ENCODE data around the gene PTGES3.
"Not testable (repeated sequence)": the region's sequence is repeated elsewhere in the genome, so short reads cannot be mapped to it uniquely, and the experiment has no call there.

Gene PTGES3

DNA sequence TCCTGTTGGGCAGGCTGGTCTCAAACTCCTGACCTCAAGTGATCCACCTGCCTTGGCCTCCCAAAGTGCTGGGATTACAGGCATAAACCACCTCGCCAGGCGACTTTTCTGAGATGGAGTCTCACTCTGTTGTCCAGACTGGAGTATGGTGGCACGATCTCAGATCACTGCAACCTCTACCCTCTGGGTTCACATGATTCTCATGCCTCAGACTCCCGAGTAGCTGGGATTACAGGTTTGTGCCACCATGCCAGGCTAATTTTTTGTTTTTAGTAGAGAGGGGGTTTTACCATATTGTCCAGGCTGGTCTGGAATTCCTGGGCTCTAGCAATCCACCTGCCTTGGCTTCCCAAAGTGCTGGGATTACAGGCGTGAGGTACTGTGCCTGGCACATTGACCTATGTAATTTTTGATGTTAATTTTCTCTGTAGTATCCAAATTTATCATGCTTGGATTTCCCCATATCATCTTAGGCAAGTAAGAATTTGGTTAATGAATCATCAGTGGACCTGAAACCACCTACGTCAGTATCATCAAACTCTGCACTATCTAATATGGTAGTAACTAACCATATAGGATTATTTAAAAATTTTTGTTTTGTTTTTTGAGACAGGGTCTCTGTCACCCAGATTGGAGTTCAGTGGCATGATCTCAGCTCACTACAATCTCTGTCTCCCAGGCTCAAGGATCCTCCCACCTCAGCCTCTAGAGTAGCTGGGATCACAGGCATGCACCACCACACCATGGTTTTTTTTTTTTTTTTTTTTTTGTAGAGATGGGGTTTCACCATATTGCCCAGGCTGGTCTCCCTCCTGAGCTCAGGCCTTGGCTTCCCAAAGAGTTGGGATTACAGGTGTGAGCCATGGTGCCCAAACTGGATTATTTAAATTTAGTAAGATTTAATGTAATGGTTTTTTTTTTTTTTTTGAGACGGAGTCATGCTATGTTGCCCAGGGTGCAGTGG lies 30.4 kb downstream of the PTGES3 start:
- no peak for DNase-seq

DNA sequence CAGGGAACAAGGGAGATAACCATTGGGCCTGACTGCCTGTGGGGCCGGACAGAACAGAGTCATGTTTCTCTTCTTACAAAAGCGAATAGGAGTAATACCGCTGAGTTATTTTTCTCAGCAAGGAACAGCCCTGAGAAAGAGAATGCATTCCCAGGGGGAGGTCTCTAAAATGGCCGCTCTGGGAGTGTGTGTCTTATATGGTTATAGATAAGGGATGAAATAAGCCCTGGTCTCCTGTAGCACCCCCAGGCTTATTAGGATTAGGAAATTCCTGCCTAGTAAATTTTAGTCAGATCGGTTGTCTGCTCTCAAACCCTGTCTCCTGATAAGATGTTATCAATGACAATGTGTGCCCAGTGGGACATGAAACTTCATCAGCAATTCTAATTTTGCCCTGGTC lies 34.3 kb downstream of the PTGES3 start:
- DNase-seq: not testable (repeated sequence)

DNA sequence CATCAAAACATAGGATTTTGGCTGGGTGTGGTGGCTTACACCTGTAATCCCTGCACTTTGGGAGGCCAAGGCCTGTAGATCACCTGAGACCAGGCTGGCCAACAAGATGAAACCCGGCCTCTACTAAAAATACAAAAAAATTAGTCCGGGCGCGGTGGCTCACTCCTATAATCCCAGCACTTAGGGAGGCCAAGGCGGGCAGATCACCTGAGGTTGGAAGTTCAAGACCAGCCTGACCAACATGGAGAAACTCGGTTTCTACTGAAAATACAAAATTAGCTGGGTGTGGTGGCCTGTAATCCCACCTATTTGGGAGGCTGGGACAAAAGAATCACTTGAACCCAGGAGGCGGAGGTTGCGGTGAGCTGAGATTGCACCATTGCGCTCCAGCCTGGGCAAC lies 40.1 kb downstream of the PTGES3 start:
- DNase-seq: not testable (repeated sequence)

DNA sequence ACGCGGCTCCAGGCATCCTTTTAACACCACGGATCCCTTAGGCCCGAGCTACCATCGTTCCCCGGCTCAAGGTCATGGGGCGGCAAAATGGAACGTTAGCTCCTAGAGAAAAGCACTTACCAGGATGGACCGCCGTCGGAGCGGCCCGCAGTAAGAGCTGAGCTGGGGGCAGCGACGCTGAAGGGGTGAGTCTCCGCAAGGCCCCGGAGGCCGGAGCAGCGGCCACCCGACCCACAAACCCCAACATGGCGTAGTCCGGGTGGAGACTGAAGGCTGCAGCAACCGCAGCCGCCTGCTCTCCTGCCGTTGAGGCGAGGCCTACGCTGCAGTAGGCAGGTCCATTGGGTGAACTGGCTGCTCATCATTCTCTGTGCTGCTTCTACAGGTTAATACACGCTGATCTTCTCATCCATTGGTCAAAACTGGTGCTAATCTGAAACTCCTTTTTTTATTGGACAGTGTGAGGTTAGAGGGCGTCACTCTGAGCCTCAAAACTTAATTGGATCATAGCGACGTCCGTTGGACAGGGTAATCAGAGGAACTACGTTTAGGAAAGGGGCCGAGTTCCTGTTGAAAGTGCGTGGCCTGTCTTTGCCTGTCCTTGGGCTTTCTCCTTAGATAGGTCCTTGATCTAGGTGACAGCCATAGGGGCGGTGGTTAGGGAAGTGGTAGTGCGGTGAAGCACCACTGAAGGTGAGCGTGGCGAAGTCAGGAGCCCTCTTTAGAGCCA lies 42.2 kb downstream of the PTGES3 start, which contains the start of gene ATP5F1B:
ATP5F1B (minus strand) TSS at position 268 of the 730 bp plus-strand sequence; CDS start at position 247, 21 bp downstream.
- DNase-seq: peak; percentile 41 to 99 (median 92)

DNA sequence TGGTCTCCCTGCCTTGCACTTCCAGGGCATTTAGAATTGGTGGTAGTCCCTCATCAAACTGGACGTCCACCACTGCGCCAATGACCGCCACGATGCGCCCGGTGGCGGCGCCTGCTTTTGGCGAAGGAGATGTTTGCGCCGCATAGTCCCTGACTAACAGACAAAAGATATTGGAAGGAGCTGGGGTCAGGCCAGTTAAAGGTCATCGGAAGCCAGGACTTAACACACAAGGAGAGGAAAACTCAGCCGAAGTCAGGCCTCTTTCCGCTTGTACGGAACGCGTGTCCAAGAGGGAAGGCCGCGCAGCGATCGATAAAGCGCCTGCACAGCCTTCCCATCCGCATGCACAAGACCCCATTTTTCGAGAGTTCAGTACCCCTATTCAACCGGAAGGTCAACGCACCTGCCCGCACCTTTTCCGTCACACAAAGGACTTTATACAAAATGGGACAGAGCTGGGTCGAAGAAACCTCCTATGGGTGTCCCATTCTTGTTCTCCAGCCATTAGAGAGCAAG lies 42.8 kb downstream of the PTGES3 start:
- peak in 10 of 56 donors; percentile 10 to 45 (median 23) for DNase-seq

DNA sequence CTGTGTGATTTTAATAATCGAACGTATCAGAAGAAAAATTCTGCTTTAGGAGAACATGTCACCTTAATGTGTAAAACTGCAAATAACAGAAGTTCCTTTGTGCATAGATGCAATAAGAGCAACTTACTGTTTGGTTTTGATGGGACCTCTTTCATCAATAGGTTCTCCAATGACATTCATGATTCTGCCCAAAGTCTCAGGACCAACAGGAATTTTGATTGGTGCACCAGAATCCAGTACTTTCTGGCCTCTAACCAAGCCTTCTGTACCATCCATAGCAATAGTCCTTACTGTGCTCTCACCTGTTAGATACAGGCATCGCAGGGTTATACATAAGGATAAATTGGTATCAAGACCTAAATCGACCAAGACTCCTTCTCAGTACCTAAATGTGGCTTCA lies 43.4 kb downstream of the PTGES3 start:
- no peak for DNase-seq

DNA sequence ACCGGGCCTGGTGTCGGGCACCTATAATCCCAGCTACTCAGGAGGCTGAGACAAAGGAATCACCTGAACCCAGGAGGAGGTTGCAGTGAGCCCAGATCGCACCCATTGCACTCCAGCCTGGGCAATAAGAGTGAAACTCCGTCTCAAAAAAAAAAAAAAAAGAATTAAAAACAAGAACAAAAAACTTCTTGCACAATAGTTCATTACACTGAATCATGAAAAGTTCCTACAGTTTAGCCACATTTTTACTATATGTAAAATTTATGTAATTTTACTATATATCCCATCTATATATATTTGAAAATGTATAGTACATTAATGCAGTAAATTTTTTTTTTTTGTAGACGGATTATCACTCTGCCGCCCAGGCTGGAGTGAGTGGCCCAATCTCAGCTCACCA lies 46.9 kb downstream of the PTGES3 start:
- no peak for DNase-seq

DNA sequence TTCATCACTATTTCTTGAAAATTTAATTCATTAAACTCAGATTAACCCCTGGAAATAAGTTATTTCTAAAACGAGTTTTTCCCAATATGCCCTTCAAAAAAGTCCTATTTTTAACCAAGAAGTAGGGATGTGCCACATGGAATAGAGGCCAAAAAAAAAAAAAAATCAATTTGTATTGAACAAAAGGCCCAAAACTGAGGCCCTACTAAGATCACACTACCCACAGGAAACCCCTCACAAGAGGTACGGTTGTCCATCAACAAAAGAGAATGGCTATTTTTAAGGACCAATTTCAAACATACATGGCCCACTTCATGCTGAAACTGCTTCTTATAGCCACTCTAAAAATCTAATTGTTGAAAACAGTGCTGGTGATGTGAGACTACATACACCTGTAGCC lies 50.5 kb downstream of the PTGES3 start:
- no peak for DNase-seq

DNA sequence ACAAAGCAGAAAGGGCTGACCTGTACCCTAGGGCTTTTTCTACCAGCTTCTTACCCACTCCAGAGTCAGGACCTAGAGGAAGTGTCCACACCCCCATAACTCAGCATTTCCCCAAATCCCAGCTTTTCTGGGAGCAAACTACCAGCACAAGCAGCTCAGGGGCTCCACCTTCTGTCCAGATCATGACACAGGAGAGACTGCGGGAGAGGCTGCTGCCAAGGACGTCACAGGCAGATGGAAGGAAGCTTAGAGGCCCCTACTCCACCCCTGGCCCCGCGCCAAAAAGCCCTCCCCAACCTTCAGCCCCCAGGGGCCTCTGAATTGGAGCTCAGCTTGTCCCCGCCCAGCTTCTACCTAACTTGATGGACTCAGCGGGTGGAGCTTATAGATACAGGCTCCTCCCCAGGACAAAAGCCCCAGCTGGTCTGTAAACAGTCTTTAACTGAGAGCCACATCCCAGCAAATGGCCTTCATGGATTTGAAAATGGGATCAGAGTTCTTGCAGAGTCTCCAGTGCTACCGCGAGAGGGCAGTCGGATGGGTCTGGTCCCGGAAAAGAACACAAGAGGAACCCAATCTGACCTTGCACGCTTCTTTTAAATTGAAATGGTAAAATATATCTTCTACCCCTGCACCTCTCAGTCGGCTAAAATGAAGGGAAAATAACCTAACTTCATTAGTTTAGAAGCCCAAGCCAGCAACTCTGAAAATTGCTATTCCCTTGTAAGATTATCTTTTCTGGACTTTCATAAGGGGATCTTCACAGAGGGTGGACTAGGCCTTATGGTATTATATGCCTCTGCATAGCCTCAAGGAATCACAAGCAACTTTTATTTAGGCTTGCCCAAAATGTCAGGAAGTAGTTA lies 51.2 kb downstream of the PTGES3 start:
- peak; percentile 51 to 99 (median 91) for DNase-seq

DNA sequence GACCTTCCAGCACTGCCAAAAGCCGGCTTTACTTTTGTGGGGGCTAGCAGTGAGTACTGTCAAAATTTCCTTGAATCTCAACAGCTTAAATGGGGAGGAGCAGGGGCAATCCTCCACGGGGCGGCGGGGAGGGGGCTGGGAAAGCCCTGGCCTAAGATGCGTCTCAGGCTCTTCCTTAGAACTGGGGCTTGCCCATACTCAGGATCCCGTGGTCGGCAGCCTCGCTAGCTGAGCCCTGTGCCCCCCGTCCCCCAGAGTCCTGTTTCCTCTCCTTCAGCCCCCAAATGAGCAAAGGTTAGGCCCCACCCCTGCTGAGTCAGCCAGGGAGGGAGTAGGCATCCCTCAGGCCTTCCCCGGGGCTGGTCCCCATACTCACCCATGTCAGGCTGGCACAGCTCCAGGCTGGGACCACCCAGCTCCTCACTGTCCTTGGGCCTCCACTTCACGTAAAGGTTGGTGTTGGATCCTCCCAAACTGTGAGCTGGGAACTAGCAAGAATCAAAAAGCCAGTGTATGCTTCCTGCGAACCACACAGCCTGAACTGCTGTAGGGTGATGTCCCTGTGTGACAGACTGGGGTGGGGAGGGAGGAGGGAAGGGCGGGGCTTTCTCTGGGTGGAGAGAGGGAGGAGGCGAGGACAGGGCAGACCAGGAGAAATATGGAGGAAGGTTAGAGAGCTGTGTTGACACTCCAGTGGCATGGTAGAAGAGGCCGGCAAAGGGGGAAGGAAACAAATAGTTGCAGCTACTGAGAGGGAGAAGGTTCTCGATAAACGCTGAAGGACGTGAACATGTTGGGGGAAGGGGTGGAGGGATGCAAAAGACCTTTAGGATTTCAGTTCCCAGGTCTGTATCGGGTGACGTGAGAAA lies 52.0 kb downstream of the PTGES3 start:
- peak in 54 of 56 donors; percentile 35 to 89 (median 74) for DNase-seq

DNA sequence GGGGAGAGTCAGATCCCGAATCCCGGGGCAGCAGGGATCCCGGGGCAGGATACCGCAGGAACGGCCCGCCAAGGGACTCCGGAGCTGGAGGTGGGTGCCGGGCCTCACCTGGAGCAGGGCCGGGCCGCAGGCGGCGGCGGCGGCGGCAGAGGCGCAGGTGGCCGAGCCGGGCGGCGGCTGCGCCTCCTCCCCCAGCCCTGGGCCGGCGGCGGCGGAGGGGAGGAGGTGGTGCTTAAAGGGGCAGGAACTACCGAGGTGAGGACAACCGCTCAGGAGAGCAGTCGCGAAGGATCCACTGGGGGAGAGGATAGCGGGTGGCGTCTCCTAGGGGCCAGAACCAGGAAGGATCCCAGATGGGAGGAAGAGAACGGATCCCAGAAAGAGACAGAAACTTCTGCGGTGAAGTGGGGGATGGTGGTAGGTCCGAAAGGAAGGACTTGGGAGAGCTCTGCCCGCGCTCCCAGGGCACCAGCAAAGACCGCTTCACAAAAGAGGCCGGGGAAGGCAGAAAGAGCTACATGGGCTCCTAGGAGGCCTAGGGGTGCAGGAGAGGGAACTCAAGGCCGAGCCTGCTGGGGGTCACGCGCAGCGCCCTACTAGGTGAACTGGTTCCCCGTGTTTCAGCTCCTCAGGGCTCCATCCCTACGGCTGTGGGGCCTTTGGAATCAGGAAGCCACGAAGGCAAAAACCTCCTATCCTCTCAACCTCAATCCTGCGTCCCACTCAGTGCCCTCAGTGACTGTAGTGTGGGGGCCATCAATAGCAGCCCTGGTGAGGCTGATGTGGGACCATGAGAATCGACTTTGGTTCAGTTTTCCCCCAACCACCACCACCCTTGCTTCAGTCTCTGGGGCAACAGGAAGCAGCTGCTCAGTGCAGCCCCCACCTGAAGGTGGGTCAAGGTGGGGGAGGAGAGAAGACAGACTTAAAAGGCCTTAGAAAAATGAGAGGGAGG lies 53.0 kb downstream of the PTGES3 start:
- peak in 49 of 56 donors; percentile 11 to 77 (median 49) for DNase-seq

DNA sequence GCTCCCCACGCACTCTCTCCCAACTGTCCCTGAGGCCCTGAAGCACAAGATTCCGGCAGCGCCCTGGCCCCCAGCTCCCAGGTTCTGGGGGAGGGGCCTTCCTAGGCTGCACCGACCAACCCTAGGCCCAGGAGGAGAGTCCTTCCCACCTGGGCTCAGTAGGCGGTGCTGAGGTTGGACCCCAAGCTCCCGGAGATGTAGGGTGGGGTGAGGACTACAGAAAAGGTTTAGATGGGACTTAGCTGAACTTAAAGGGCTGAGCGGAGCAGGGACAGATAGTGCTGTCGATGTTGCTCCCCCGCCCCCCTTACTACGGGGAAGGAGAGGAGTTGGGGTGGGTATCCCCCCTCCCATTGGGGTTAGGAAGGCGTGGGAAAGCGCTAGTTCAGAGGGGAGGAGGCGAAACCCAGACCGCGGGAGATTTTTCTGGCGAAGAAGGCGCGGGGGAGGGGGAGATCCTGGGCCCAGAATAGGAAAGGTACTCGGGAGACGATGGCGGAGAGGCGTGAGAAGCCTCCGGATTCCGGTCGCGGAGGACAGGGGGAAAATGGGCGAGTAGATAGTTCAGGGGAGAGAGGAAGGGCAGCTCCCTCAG lies 53.7 kb downstream of the PTGES3 start:
- peak in 16 of 56 donors; percentile 11 to 63 (median 29) for DNase-seq

DNA sequence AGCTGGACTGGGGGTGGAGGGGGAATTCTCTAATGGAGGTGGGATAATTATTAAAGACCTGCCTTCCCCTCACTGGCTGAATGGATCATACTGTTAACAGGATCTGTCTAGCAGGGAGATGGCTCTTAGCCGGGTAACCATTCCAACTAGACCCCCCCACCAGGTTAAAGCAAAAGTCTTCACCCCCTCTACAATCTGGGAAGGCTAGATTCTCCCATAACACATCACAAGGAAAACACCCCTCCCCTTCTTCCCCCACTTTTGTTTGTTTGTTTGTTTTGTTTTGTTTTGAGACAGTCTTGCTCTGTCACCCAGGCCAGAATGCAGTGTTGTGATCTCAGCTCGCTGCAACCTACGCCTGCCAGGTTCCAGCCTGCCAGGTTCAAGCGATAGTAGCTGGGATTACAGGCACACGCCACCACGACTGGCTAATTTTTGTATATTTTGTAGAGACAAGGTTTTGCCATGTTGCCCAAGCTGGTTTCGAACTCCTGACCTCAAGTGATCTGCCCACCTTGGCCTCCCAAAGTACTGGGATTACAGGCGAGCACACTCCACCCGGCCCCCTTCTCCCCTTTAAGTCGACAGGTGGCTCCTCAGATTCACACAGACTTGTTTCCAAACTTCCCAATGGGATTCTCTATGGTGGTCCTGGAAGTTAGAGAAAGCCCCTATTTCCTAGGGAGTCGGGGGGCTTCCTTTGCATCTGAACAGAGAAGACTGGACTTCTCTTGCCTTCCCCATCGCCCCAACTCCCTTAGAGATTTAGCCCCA lies 54.4 kb downstream of the PTGES3 start:
- peak in 1 of 56 donors; percentile 1 for DNase-seq

DNA sequence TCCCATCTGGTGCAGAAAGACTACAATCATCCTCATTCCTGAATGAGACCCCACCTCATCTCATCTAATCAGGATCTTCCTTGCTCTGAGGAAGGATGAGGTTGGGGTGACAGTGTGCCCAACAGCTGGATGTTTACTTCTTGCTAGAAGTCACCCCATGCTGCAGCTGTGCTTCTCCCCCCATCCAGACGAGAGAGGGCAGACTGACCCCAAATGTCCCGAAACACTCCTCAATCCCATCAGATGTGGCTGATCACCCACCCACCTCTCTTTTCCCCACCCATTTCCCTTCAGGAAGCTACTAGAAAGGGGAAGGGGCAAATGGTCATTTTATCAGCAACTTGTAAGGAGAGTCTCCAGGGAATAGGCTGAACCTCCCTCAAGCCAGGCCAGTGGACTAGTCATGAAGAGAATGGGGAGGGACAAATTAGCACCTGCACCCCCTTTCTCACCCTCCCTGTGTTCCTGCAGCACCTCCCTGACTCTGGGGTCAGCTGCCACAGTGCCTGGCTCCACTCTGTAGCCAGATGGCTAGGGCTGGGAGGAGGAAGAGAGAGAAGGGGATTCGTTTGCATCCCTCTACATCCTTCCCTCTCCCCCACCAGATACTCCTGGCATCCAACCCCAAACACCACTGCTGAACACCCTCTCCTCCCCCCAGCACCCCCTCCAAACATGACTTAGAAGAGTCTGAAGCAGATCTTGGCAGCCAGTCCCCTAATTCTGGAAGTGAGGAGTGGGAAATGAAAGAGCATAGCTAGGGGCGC lies 55.2 kb downstream of the PTGES3 start:
- no peak for DNase-seq

DNA sequence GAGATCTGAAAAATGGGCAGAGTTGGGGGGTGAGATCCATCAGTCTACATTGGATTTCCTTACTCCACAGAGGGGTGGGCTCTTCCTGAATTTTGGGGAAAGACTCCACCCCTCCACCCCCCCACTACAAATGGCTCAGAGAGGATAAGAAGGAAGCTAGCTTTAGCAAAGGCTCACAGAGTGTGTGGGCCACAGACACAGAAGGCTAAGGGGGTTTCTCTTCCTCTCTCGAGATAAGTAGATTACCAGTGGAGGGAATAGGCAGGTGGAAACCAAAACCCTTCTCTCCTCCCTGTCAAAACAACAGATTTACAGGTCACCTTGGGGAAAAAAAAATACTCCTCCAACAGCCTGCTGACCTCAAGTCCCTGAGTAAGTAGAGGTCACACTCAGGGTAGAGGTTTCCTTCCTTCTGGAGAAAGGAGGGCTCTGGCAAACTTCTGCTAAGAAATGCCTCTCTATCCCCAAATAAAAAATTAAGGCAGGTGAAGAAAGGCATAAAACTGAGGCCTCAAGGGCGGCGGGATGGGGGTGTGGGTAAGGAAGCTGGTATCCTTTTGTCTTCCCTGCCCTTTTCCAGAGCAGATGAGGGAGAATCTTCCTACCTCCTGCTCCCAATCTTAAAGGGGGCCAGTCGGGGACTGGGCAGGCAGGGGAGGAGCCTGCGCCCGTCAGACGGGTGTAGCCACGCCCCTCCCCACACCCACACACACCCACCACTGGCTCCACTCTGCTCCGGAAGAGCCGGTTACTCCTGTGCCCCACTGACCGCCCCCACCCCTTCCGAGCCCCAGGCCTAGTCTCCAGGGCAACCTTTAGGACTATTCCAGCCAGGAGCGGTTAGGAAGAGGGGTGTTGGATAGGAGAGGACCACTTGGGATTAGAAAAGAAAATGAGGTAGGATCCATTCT lies 56.0 kb downstream of the PTGES3 start:
- peak in 30 of 56 donors; percentile 3 to 68 (median 21) for DNase-seq
